Measurements from ENCODE around the gene GRM3. TPM values are rescaled to one million over a fixed set of nuclear protein-coding genes. Genes with fewer than 3 reads are reported as not detected.

GRM3 gene
- polyA plus RNA-seq, 1 donor, result 0.14 TPM

- DNase-seq, result no peak
Measured at GRCh38 chr7:86706406-86706805, 62.7 kb downstream of the GRM3 start.

DNA sequence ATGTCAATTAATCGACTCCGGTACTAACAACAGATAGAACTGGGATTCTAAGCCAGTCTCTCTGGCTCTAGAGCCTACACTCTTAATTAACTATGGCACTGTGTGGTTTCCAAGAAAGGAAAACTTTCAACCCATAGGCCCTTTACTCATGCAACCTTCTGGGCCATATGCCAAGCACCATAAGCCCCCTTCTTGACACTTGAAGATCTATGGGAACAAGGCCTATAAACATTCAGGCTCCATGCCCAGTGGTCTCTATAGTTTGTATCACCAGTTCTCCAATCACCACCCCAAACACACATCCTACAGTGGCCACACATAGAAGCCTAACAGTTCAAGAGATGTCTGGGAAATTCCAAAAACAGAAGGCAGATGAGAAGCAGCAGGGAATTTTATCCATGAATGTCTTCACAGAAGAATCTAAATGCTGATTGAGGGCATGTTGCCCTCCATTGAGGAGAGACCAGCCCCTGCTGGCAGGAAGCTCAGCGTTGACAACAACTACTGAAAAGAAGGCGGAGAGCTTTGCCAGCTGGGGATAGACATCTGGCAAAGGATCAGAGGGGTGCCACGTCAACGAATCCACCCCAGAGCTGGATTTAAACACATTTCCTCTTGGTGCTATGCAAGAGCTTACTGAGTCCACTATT lies 64.4 kb downstream of the GRM3 start:
- DNase-seq, result peak; percentile 3

DNA sequence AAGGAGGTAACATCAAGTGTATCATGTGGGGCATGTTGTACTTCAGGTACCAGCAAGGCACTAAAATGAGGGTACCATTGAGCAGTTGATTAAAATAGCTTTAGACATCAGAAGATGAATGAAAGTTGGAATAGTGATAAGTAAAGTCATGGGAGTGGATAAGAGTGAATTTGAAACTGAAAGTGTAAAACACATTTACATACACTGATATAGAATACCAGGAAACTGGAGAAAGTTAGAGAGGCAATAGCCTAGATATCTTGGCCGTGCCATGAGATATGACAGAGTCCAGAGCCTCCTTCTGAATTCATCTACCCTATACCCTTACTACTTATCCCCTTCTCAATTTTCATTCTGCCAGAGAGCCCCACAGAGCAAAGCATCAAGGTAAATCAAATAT lies 76.6 kb downstream of the GRM3 start:
- no peak for DNase-seq

GRCh38 chr7:86733783-86734182 lies 90.1 kb downstream of the GRM3 start:
- no peak for DNase-seq

- no peak for DNase-seq
Measured at GRCh38 chr7:86745013-86745745, 101.5 kb downstream of the GRM3 start.

DNA sequence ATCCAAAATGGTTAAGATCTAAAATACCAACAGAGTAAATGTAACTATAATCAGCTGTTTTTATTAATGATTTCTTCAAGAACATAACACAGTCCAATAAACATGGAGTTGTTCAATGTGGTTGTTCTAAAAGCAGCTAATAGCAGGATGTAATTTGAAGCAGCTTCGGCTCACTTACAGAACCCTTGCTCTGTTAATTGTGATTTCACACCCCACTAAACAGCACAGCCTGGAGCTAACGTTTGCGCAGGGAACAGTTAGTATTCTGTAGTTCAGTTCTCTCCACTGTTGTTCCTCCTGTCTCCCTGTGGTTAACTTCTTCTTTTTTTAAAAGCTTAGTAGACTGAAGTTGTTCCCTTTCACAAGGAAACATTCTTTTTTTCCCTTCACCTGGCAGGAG lies 104.0 kb downstream of the GRM3 start:
- DNase-seq, result no peak

- DNase-seq, result no peak
Measured at GRCh38 chr7:86748201-86748600, 104.5 kb downstream of the GRM3 start.

- peak; percentile 14 for DNase-seq
Measured at GRCh38 chr7:86748843-86749719, 105.4 kb downstream of the GRM3 start.

DNA sequence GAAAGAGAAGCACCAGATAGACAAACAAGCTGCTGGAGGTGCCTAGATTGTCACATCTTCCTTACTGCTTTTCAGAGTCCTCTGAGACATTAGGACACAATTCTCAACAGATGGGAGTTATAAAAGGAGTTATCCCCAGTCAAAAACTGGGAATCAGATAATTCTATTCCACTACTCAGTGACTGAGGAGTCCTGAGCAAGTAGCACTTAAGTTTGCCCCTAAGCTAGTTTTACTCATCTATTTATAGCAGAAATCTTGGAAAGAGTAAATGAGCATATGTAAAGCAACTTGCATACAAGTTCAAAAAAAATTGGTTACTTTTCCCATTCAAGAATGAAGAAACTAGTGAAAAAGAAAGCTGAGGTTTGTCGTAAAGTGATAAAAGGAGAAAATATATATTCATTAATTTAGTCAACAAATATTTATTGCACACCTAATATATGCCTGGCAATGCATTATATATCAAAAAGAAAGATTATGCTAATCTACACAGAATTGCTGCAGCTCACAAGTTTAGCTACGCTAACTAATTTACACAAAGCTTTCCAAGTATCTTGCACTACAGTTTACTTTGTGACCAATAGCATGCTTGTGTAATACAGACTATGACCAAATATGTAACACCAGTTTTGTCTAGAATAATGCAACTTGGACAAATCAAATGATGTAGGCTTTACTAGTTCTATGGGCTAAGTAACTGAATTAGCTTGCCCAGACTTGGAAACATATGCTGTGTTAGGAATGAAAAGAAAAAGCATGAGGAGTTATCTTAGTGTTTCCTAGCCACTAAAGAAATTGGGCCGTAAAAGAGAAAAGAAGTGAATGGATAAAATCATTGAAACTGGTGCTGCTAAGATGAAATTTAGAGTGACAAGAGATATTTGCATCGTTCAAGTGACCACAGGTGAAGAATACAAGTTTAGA lies 106.3 kb downstream of the GRM3 start:
- DNase-seq, result peak; percentile 6

DNA sequence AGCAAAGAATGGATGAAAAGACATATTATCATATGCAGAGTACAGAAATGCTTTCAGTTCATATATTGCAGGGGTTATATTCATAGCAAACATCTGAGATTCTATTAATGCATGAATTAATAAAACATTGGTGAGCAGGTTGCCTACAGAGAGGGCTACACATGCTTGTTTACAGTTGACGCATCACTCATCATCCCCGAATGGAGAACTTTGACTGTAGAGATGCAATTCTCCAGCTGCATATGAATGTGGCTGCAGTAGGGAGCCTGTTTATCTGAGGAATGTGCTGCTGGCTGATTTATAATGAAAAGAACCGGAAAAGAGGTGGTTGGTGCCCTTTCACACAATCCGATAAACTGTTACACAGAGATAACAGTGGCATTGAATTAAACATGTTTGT lies 116.5 kb downstream of the GRM3 start:
- no peak for DNase-seq

GRCh38 chr7:86762129-86762528 lies 118.4 kb downstream of the GRM3 start:
- DNase-seq, result no peak

DNA sequence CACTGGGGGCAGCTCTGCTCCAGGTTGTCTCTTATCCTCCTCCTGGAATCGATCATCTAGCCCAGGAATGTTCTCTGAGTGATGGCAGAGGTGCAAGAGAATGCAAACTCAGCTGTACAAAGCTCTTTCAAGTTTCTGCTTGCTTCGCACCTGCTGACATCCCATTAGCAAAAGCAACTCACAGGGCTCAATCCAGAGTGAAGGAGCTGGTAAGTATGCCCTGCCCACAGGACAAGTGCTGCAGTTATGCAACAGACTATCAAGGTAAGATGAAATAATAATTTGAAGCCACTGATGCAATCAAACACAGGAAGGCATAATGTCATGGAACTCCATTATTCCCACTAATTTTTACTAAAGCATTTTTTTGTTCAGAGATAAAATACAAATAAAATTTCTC lies 122.2 kb downstream of the GRM3 start:
- DNase-seq, result no peak

DNA sequence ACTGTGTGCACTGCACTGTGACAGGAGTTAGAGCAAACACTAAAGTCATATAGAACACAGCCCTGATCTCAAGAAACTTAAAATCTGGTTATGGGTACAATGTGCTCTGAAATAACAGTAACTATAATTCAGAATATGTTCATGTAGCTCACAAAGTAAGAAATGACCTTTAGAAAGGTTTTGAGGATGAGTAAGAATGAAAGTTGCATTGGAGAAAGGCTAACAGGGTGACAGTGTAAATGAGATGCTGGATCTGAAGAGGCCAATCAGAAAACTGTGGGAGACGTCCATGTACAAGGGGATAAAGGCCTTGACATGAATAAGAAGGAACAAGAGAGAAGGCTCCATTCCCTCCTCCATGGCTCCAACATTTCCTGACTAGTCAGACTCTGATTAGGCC lies 124.7 kb downstream of the GRM3 start:
- DNase-seq, result no peak

DNA sequence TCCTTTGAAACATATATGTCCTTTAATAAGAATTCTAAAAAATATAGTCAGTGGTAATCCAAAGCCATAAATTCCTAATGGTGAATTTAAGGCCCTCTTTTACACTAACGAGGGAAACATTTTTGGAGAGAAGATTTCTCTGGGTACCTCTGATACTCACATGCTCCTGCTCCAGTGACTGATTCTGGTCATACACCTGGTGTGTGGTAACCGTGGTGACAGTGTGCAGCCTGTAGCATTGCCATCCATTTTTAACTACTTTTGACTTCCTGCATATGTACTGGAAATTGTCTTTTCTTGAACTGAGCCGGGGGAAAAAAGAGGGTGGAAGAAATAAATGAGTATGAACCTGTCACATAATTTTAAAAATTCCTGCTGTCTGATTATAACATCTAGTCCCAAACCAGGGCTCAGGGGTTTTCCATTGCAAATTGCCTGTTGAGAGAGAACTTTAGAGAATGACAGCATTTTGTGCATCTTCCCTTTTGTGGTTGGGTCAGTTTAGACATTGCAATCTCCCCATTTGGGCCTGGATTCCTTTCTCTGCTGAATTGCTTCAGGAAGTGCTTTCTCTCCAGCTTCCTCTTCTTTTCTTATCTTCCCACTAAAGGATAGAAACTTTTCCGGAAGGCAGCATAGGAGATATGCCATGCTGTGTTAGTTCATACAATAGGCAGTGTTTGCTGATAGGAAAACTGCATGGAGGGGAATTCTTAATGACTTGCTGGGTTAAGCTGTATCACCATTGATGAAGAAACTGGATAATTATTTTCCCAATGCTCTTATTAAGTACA lies 125.5 kb downstream of the GRM3 start:
- DNase-seq, result no peak

DNA sequence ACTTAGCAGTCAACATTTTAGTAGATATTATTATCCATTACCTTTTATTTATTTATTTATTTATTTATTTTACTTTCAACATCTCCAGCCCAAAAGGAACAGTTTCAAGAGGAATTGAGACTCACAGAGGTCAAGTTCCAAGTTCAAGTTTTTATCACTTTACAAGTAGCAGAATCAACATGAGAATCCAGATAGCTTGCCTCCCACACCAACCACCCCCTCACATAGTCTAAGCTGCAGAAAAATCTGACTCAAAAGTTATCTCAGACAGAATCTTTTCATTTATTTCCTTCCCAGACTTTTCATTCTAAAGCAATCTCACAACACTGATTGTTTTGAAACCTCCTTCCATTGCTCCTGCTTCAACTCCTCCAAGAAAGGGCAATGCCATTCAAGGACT lies 129.6 kb downstream of the GRM3 start:
- DNase-seq, result no peak

DNA sequence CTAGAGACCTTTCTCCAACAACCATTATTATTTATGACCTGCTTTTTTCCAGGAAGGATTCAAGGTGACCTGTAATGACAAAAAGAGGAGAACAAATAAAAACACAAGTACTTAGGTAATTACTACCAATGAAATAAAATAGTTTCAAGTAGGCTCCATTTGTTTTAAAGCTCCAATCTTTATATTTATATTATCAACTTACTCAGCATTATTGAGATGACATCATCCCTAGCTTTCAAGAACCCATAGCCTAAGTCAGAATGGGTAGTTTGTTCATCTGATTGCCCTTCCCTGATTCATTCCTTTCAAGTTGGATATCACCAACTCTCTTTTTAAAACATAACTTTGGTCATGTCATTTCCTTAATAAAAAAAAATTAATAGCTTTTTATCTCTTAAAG lies 131.5 kb downstream of the GRM3 start:
- no peak for DNase-seq

- DNase-seq, result no peak
Measured at GRCh38 chr7:86776136-86776535, 132.4 kb downstream of the GRM3 start.

- DNase-seq, result no peak
Measured at GRCh38 chr7:86778271-86778670, 134.6 kb downstream of the GRM3 start.

DNA sequence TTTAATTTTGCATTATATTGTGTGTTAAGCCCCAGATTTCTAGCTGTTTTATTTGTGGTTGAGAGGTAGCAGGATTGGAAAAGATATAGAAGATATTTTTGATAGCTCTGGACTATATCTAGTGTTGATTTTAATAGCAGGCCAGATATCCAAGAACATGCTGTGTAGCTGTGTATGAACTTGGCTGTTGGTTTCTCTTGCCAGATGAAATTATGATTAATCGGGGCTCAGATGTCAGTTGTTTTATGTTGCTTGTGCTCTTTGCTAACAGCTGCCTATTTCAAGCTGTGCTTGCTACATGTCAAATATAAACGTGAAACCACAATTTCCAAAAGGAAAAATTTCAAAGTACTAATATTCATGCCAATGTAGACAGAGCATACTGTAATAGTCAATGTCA lies 141.1 kb downstream of the GRM3 start:
- DNase-seq, result no peak

- DNase-seq, result no peak
Measured at GRCh38 chr7:86785641-86786040, 141.9 kb downstream of the GRM3 start.

- DNase-seq, result no peak
Measured at GRCh38 chr7:86786376-86786775, 142.7 kb downstream of the GRM3 start.

DNA sequence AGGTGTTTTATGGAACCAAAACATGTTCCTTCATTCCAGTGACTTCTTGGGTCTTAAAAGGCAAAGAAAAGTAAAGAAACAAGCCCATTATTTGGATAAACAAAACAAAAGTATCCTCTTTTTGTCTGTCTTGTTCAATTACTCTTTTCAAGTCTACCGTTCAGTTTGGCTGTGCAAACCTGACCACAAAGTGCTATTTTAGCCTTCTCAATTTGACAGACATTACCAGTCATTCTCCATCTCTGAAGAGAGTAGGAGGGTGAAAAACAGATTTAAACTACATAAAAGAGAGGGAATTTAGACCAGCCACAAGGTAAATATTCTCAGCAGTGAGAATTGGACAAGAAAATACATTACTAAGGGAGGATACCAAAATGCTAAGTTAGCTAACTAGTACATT lies 145.2 kb downstream of the GRM3 start:
- no peak for DNase-seq

All from hindlimb muscle (tissue), 1 donor.